ENCODE measurements around the gene PDE6H. TPM values are rescaled to one million over a fixed set of nuclear protein-coding genes. Genes with fewer than 3 reads are reported as not detected.
A peak's percentile ranks its signal among the peaks of the same experiment; 100 is the strongest.

PDE6H gene
- total and polyA plus RNA-seq, 7 experiments from 2014 or later = 2.7 TPM; not detected in 6

DNA sequence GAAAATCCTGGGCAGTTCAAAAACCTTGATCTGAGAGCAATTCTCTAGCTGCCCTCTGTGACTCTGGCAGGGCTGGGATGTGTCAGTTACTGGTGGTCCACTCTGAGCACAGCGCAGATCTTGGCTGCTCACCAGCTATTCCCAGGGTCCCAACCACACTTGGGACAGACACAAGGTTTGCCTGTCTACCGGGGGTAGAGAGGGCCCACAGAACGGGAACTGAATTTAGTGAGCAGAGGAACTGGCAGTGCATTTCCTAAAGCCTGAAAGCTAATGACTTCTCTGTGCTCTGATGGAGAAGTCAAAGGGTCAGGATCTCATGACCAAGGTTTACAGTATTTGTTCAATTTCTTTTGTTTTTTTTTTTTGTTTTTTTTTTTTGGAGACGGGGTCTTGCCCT is 2.6 kb downstream of the PDE6H start:
- ChIA-PET POLR2A (interaction anchor here (0.6 to 3.8 kb wide), 3 partner anchors 13 to 204 kb away, joined by 4 to 17 read pairs (median 5); partner anchors contain the start of gene ARHGDIB), CTCF (interaction anchor here (1.3 kb wide), 1 partner anchor 20 kb away, joined by 3 read pairs; no protein-coding TSS in a partner anchor)
- H3K36me3 ChIP-seq (ENCODE audit: control insufficient read depth in 2 of 3, insufficient read depth in 3 of 3, low read length in 3 of 3) = no peaks in the 10 kb centered on the region
- H3K27ac ChIP-seq (ENCODE audit: low read depth, low read length) = no peak overlapping the region
- H3K27me3 Mint-ChIP-seq = no peaks in the 10 kb centered on the region
- H3K27ac Mint-ChIP-seq = peak overlapping the region in 1 of 9 donors; percentile 13
- H3K4me1 ChIP-seq (ENCODE audit: control insufficient read depth in 2 of 2, insufficient read depth in 2 of 2, low read length in 2 of 2) = peaks cover 8 to 29% of the 10 kb centered on the region in 2 donors
- intact Hi-C loops (cut with micrococcal nuclease) = no loop called here
- no peak for DNase-seq
- H3K36me3 Mint-ChIP-seq = peaks cover 0 to 4% (median 0%) of the 10 kb centered on the region in 5 donors
- peaks cover 0 to 2% (median 0%) of the 10 kb centered on the region in 11 donors for H3K9me3 Mint-ChIP-seq
- no peaks in the 10 kb centered on the region for H3K9me3 ChIP-seq (ENCODE audit: control insufficient read depth in 2 of 3, low read length in 3 of 3)
- ATAC-seq = peak; percentile 54
- H3K4me3 Mint-ChIP-seq = no peak overlapping the region
- H3K4me1 Mint-ChIP-seq = peaks cover 36 to 70% (median 63%) of the 10 kb centered on the region in 7 donors
- no peaks in the 10 kb centered on the region for H3K27me3 ChIP-seq (ENCODE audit: control insufficient read depth in 2 of 2, insufficient read depth in 2 of 2, low read length in 2 of 2)
- no peak overlapping the region for H3K4me3 ChIP-seq (ENCODE audit: low read length)

DNA sequence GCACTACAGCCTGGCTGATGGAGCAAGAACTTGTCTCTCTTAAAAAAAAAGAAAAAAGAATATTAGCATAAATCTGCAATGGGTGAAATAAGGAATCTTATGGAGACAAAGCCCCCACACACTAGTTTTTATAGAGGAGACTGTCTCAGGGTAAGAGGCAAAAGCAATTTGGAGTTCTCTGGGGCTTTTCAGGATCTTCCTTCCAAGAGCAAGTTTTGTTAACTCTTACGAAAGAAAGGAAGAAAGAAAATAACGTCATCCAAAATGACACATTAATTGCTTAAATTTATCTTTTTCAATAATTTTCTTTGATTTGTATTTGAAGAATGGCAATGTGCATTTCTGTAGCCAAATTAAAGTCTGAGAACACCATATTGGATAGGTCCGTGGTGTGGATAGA is 3.8 kb downstream of the PDE6H start:
- peaks cover 0 to 1% (median 0%) of the 10 kb centered on the region in 5 donors for H3K36me3 Mint-ChIP-seq
- Histone ChIP-seq H3K4me1 (ENCODE audit: control insufficient read depth in 2 of 2, insufficient read depth in 2 of 2, low read length in 2 of 2) (peaks cover 8 to 39% of the 10 kb centered on the region in 2 donors), H3K4me3 (ENCODE audit: low read length) (no peak overlapping the region), H3K36me3 (ENCODE audit: control insufficient read depth in 2 of 3, insufficient read depth in 3 of 3, low read length in 3 of 3) (no peaks in the 10 kb centered on the region), H3K27ac (ENCODE audit: low read depth, low read length) (no peak overlapping the region), H3K9me3 (ENCODE audit: control insufficient read depth in 2 of 3, low read length in 3 of 3) (no peaks in the 10 kb centered on the region), H3K27me3 (ENCODE audit: control insufficient read depth in 2 of 2, insufficient read depth in 2 of 2, low read length in 2 of 2) (no peaks in the 10 kb centered on the region)
- H3K4me1 Mint-ChIP-seq = peaks cover 40 to 71% (median 64%) of the 10 kb centered on the region in 7 donors
- ChIA-PET CTCF (interaction anchor here (1.3 kb wide), 1 partner anchor 19 kb away, joined by 3 read pairs; no protein-coding TSS in a partner anchor), POLR2A (interaction anchor here (1.0 to 1.6 kb wide), 4 partner anchors 8 to 206 kb away, joined by 3 to 5 read pairs (median 4); partner anchors contain the start of gene ARHGDIB)
- DNase-seq (no peak), ATAC-seq (no peak)
- peaks cover 0 to 1% (median 0%) of the 10 kb centered on the region in 11 donors for H3K9me3 Mint-ChIP-seq
- no peak overlapping the region for H3K4me3 Mint-ChIP-seq
- no peaks in the 10 kb centered on the region for H3K27me3 Mint-ChIP-seq
- intact Hi-C loops (cut with micrococcal nuclease) = no loop called here
- peak overlapping the region in 2 of 9 donors; percentile 48 to 58 for H3K27ac Mint-ChIP-seq

DNA sequence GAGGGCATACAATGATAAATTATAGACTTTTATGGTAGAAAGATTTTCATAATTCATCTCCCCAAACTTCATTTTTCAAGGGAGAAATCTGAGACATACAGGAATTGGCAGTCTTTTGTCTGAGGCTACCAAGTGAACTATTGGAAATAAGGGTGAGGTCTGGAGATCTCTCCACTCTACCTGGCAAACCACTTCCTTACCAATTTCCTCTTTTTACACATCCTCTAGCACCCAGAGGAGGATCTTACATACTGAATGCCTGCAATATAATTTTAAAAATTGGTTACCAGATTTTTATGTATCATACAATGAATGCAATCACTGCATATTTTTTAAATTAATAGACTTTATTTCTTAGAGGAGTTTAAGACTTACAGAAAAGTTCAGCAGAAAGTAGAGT is 6.6 kb downstream of the PDE6H start:
- ChIA-PET POLR2A (interaction anchor here (0.6 to 2.8 kb wide), 4 partner anchors 11 to 591 kb away, joined by 3 to 9 read pairs (median 4); no protein-coding TSS in a partner anchor), CTCF (no interaction called here)
- Mint-ChIP-seq H3K36me3 (peaks cover 0 to 1% (median 0%) of the 10 kb centered on the region in 5 donors), H3K4me1 (peaks cover 43 to 68% (median 61%) of the 10 kb centered on the region in 7 donors), H3K9me3 (no peaks in the 10 kb centered on the region), H3K27me3 (no peaks in the 10 kb centered on the region), H3K4me3 (peak overlapping the region in 7 of 10 donors; percentile 5 to 59 (median 36)), H3K27ac (peak overlapping the region in 5 of 9 donors; percentile 2 to 74 (median 9))
- no peaks in the 10 kb centered on the region for H3K27me3 ChIP-seq (ENCODE audit: control insufficient read depth in 2 of 2, insufficient read depth in 2 of 2, low read length in 2 of 2)
- no peaks in the 10 kb centered on the region for H3K36me3 ChIP-seq (ENCODE audit: control insufficient read depth in 2 of 3, insufficient read depth in 3 of 3, low read length in 3 of 3)
- H3K4me1 ChIP-seq (ENCODE audit: control insufficient read depth in 2 of 2, insufficient read depth in 2 of 2, low read length in 2 of 2) = peaks cover 17 to 44% of the 10 kb centered on the region in 2 donors
- intact Hi-C loops (cut with micrococcal nuclease) = loop anchor here in 1 of 2 donors (2.0 kb wide), 2 partner anchors 13 to 17 kb away; no protein-coding TSS in a partner anchor
- no peaks in the 10 kb centered on the region for H3K9me3 ChIP-seq (ENCODE audit: control insufficient read depth in 2 of 3, low read length in 3 of 3)
- H3K4me3 ChIP-seq (ENCODE audit: low read length) = no peak overlapping the region
- no peak for ATAC-seq
- H3K27ac ChIP-seq (ENCODE audit: low read depth, low read length) = no peak overlapping the region
- no peak for DNase-seq

DNA sequence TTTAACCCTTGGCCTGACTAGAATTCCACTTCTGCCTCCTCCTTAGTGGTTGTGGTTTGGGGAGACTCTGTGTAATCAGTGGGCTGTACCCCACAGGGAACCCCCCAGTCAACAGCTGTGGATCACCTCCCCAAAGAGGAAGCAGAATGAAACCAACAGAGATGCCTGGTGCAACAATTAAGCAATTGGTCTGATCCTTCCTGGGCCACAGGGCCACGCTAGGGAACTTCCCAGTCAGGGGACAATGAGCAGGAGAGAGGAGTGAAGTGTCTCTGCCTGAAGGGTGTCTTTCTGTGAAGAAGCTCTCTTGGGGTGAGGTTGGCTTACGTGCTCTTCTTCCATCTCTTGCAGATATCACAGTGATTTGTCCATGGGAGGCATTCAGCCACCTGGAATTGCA is 8.2 kb downstream of the PDE6H start:
- Mint-ChIP-seq H3K27me3 (no peaks in the 10 kb centered on the region), H3K9me3 (no peaks in the 10 kb centered on the region), H3K4me3 (peak overlapping the region in 6 of 10 donors; percentile 10 to 62 (median 18)), H3K4me1 (peaks cover 41 to 75% (median 68%) of the 10 kb centered on the region in 7 donors), H3K36me3 (peaks cover 0 to 1% (median 0%) of the 10 kb centered on the region in 5 donors), H3K27ac (peak overlapping the region in 6 of 9 donors; percentile 1 to 78 (median 18))
- no peak overlapping the region for H3K4me3 ChIP-seq (ENCODE audit: low read length)
- POLR2A ChIA-PET = interaction anchor here (1.0 to 4.4 kb wide), 5 partner anchors 8 to 40 kb away, joined by 4 to 22 read pairs (median 5); partner anchors contain the start of gene PDE6H
- peaks cover 17 to 50% of the 10 kb centered on the region in 2 donors for H3K4me1 ChIP-seq (ENCODE audit: control insufficient read depth in 2 of 2, insufficient read depth in 2 of 2, low read length in 2 of 2)
- no peak for DNase-seq
- H3K27ac ChIP-seq (ENCODE audit: low read depth, low read length) = no peak overlapping the region
- H3K36me3 ChIP-seq (ENCODE audit: control insufficient read depth in 2 of 3, insufficient read depth in 3 of 3, low read length in 3 of 3) = no peaks in the 10 kb centered on the region
- CTCF ChIA-PET = no interaction called here
- no peaks in the 10 kb centered on the region for H3K27me3 ChIP-seq (ENCODE audit: control insufficient read depth in 2 of 2, insufficient read depth in 2 of 2, low read length in 2 of 2)
- H3K9me3 ChIP-seq (ENCODE audit: control insufficient read depth in 2 of 3, low read length in 3 of 3) = no peaks in the 10 kb centered on the region
- peak; percentile 84 for ATAC-seq
- intact Hi-C loops (cut with micrococcal nuclease) = no loop called here

DNA sequence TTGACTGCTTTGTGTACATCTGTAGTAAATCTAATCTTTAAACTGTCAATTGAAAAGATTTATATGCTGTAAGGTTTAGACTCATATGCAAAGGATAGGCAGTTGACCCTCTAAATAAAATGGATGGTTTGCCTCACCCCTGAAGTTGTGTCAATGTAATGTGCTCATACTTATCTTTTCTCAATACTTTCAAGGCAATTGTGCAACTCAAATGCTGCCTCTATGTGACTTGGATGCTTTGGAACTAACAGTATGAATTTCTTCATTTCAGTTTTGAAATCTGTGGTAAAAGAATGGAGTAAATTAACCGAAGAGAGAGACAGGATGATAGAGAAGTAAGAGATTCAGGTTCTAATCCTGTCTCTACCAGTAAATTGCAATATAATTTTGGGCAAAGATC is 9.7 kb downstream of the PDE6H start:
- ChIA-PET CTCF (interaction anchor here (1.3 to 1.4 kb wide), 2 partner anchors 13 to 46 kb away, joined by 3 to 5 read pairs; no protein-coding TSS in a partner anchor), POLR2A (interaction anchor here (1.0 to 4.4 kb wide), 5 partner anchors 10 to 41 kb away, joined by 3 to 22 read pairs (median 4); partner anchors contain the start of genes ARHGDIB and PDE6H)
- no peaks in the 10 kb centered on the region for H3K27me3 ChIP-seq (ENCODE audit: control insufficient read depth in 2 of 2, insufficient read depth in 2 of 2, low read length in 2 of 2)
- DNase-seq (no peak), ATAC-seq (peak; percentile 26)
- intact Hi-C loops (cut with micrococcal nuclease) = no loop called here
- H3K4me1 Mint-ChIP-seq = peaks cover 37 to 82% (median 68%) of the 10 kb centered on the region in 7 donors
- H3K27me3 Mint-ChIP-seq = no peaks in the 10 kb centered on the region
- no peaks in the 10 kb centered on the region for H3K9me3 ChIP-seq (ENCODE audit: control insufficient read depth in 2 of 3, low read length in 3 of 3)
- no peaks in the 10 kb centered on the region for H3K9me3 Mint-ChIP-seq
- H3K27ac ChIP-seq (ENCODE audit: low read depth, low read length) = no peak overlapping the region
- peaks cover 0 to 1% (median 0%) of the 10 kb centered on the region in 5 donors for H3K36me3 Mint-ChIP-seq
- peaks cover 17 to 50% of the 10 kb centered on the region in 2 donors for H3K4me1 ChIP-seq (ENCODE audit: control insufficient read depth in 2 of 2, insufficient read depth in 2 of 2, low read length in 2 of 2)
- H3K4me3 Mint-ChIP-seq = peak overlapping the region in 9 of 10 donors; percentile 26 to 67 (median 57)
- H3K4me3 ChIP-seq (ENCODE audit: low read length) = no peak overlapping the region
- peak overlapping the region in 7 of 9 donors; percentile 31 to 77 (median 71) for H3K27ac Mint-ChIP-seq
- H3K36me3 ChIP-seq (ENCODE audit: control insufficient read depth in 2 of 3, insufficient read depth in 3 of 3, low read length in 3 of 3) = no peaks in the 10 kb centered on the region

DNA sequence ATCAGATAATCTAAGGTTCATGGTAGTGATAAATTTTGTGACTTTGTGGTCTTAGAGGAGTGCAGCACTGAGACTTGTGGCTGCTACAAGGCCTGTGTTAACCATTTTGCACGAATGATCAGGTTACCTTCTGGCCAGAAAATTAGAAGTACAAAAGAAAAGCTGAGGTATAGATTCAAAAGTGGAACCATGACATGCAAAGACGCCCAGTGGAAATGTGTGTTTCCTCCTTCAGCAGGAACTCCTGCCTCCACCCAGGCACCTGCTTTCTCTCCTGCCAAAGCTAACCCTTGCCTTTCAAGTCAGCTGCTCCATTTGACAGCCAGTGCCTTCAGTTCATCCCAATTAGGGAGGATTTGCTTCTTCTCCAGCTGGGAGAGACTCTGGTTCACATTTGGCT is 10.1 kb downstream of the PDE6H start:
- DNase-seq (peak in 3 of 9 donors; percentile 17 to 21 (median 19)), ATAC-seq (peak; percentile 26)
- peaks cover 17 to 50% of the 10 kb centered on the region in 2 donors for H3K4me1 ChIP-seq (ENCODE audit: control insufficient read depth in 2 of 2, insufficient read depth in 2 of 2, low read length in 2 of 2)
- H3K36me3 ChIP-seq (ENCODE audit: control insufficient read depth in 2 of 3, insufficient read depth in 3 of 3, low read length in 3 of 3) = no peaks in the 10 kb centered on the region
- H3K4me1 Mint-ChIP-seq = peaks cover 34 to 80% (median 68%) of the 10 kb centered on the region in 7 donors
- H3K9me3 ChIP-seq (ENCODE audit: control insufficient read depth in 2 of 3, low read length in 3 of 3) = no peaks in the 10 kb centered on the region
- peak overlapping the region; percentile 26 to 67 (median 56) for H3K4me3 Mint-ChIP-seq
- H3K9me3 Mint-ChIP-seq = no peaks in the 10 kb centered on the region
- H3K36me3 Mint-ChIP-seq = peaks cover 0 to 2% (median 0%) of the 10 kb centered on the region in 5 donors
- no peak overlapping the region for H3K4me3 ChIP-seq (ENCODE audit: low read length)
- H3K27me3 ChIP-seq (ENCODE audit: control insufficient read depth in 2 of 2, insufficient read depth in 2 of 2, low read length in 2 of 2) = no peaks in the 10 kb centered on the region
- ChIA-PET POLR2A (interaction anchor here (0.9 to 4.4 kb wide), 5 partner anchors 10 to 35 kb away, joined by 3 to 22 read pairs (median 3); partner anchors contain the start of genes ARHGDIB and PDE6H), CTCF (interaction anchor here (1.3 to 1.4 kb wide), 2 partner anchors 13 to 46 kb away, joined by 3 to 5 read pairs; no protein-coding TSS in a partner anchor)
- intact Hi-C loops (cut with micrococcal nuclease) = loop anchor here in 1 of 2 donors (1.0 kb wide), 1 partner anchor 10 kb away; the partner anchor contains the start of gene PDE6H
- no peak overlapping the region for H3K27ac ChIP-seq (ENCODE audit: low read depth, low read length)
- peaks cover 0 to under 1% (median 0%) of the 10 kb centered on the region in 5 donors for H3K27me3 Mint-ChIP-seq
- peak overlapping the region in 8 of 9 donors; percentile 16 to 77 (median 70) for H3K27ac Mint-ChIP-seq

All from naive thymus-derived CD4-positive, alpha-beta T cell (primary cell).